Inferior parietal cortex (tissue), 1 donor: ENCODE data around the gene CPA1.

Experiments
- DNase-seq: peaks from one replicate; pipeline ENCODE4 v3.0.0-alpha.2; 2016; ENCODE audit errors: extremely low spot score

Gene CPA1

DNA sequence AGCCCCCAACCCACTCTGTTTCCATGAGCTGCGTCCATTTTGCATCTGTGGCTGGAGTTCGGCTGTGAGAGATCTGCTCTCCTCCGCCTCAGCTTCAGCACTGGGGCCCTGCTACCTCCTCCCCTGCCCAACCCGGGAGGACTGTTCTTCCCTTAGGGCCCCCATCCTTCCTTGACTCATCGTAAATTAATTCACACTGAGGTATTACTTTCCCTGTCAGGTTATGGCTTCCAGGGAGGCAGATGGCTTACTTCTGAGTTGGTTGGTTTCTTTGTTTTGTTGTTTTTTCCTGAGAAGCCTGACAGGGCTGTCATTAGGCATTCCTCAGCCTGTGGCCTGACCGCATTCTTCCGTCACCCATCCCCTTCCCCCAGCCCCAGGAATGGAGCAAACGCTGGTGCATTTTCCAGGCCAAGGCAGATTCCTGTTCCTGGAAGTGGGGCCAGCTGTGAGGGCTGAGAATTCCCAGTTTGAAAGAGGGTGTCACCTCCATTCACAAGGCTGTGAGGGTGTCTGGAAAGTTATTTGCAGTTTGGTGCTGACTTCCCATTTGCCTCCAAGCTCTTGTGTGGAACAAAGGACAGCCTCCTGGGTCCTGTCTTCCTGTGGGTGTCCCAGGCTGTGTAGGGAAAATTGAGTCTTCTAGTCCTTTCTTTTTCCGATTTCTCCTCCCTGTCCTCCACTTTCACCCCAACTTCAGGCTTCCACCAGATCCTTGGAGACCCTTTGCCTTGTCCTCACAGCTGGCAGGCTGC, 24.0 kb upstream of the CPA1 start:
- DNase-seq = no peak

DNA sequence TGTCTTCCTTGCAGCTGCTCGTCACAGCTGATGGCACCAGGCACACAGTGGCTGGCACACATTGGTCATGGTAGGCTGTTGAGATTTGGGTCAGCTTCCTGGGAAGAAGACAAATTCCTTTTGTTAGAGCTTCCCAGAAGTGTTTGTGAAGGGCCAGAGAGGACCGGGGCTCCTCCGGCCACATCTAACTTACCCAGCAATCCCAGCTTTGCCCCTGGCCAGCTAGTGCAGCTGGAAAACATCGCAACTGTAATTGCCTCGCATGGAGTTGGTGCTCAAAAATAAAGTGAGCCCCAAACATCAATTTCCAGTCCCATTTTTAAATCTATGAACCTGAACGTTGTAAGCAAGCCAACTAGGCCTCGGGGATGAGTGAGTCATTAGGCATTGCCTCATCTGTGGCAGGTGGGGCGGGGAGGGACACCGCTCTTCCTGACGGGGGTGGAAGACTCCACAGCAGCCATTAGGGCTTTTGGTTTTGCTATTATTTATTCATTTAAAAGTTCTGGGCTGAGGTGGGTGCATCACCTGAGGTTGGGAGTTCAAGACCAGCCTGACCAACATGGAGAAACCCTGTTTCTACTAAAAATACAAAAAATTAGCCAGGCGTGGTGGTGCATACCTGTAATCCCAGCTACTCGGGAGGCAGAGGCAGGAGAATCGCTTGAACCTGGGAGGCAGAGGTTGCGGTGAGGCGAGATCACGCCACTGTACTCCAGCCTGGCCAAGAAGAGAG, 23.2 kb upstream of the CPA1 start:
- DNase-seq = no peak

DNA sequence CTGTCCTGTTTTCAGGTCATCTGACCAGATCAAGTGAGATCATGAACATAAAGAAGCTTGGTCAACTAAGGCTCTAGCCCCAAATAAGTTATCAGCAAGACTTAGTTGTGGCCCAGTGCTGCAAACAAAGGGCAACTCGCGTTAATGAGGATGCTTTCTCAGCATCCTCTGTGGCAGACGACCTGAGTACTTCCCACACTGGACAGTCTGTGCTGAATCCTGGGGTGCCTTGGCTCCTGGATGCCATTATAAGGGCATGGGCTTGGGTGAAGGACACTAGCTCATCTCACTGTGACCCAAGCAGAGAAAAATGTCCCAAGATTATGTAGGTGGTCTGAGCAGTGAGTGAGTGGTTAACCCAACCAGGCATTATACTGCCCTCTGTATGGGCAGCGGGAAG, 21.8 kb upstream of the CPA1 start:
- no peak for DNase-seq

DNA sequence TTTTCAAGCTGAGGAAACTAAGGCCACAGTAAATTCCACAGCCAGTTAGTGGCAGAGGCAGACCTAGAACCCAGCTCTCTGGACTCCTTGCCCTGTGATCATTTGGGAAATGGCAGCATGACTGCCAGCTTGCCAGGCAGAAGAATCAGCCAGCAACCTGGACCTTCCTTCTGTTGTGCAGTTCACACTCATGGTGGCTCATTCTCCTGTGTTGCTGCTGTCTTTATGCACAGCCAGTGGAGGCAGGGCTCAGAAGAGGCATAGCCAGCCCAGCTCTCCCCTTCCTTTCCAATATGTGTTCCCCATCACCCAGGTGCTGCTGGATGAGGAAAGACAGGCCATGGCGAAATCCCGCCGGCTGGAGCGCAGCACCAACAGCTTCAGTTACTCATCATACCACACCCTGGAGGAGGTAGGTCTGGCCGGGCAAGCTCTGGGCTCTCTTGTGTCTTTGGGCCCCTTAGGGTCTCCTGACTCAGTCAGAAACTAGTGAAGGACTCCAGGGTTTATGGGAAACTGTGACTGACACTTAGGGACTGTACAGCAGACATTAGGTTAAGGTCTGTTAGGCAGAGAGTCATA, 20.9 kb upstream of the CPA1 start:
- no peak for DNase-seq

DNA sequence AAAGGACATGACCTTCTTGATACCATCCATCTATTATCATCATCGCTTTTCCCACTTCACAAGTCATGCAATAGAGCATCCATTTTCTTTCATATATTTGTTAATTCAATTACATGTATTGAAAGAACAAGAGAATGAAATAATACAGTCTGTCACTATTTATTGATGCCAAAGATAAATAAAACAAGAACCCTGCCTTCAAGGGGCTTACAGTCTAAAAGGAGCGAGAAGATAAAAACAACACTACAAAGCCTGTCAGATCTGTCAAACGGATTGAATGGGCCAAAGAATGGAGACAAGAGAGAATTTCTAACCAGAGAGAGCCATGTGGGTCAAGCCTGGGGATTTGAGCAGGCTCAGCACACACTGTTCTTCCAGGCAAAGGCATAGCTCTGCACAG, 19.8 kb upstream of the CPA1 start:
- DNase-seq = no peak

DNA sequence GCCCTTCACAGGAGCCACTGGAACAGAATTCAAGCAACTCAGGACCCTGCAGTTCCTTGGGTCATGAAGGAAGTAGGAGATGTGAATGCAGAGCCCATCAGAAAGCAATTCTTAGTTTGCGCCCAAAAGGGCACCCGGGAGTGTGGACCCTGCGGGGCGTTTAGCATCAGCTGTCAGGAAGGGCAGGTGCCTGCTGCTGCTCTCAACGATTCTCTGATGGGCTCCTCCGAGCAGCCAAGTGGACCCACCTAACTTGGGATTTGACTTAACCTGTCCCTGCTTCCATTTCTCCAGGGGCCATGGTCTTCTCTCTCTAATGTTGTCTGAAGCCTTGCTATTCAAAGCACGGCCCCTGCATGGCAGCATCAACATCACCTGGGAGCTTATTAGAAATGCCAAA, 18.6 kb upstream of the CPA1 start:
- DNase-seq = no peak

DNA sequence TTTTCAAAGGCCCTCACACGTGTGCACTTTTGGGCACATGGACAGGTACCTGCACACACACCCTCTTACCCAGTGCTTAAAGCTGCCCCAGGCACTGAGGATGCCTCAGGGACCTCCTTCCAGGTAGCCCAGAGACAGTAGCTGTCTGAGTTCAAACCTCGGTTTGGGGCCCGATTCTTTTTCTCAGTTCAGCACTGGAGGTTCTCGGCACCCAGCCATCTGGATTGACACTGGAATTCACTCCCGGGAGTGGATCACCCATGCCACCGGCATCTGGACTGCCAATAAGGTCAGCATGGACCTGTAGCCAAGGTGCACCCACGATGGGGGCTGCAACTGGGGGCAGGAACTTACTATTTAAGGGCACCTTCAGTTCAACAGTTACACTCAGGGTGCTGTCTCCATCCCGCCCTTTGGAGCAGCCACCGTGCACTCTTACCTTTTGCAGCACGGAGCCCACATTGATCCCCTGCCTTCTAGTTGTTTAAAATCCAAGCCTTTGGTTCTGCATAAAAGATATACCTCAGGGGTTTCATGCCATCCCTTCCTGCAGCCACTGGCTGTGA, 18.0 kb upstream of the CPA1 start:
- DNase-seq = no peak

DNA sequence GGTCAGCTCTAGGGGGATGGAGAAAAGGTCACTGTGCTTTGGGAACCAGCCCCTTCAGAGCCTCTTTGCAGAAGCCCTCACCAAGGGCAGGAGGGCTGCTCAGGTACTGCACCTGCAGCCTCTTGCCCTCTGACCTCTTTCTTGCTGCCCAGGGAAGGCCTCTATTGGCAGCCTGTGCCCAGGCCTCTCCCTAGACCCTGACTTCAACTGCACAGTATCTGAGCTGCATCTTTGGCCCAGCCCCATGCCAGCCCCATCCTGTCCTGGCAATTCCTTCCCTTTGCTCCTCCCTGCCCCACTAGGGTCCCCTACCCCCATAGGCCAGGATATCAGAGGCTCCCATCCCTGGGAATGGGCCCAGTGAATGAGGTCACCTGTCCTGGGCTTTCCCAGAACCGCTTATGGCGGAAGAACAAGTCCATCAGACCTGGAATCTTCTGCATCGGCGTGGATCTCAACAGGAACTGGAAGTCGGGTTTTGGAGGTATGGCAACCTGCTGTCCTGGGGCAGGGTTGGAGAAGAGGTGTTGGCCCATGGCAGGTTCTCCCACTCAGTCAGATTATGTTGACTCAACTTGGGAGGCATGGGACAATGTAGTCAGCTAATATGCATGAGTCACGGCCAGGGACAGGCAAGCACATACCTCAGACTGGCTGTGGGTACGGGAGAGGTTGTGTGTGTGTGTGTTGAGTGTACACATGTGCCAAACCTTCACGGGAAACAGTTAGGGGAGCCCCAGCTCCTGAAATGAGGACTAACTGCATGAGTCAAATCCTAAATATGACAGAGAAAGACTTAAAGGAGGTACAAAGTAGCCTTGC, 17.1 kb upstream of the CPA1 start:
- DNase-seq = no peak

DNA sequence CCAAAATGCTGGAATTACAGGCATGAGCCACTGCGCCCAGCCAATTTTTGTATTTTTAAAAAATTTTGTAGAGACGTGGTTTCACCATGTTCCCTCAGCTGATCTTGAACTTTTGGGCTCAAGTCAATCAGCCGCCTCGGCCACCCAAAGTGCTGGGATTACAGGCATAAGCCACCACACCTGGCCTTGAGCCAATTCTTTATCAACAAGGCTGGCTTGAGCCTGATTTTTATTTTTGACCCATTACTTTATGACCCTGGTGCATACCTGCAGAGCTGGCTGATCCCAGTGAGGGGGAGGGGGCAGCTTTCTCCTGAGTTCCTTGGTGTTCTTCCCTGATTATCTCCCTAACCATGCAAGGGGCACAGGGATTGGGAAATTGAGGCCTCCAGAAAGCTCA, 15.8 kb upstream of the CPA1 start:
- DNase-seq = no peak

DNA sequence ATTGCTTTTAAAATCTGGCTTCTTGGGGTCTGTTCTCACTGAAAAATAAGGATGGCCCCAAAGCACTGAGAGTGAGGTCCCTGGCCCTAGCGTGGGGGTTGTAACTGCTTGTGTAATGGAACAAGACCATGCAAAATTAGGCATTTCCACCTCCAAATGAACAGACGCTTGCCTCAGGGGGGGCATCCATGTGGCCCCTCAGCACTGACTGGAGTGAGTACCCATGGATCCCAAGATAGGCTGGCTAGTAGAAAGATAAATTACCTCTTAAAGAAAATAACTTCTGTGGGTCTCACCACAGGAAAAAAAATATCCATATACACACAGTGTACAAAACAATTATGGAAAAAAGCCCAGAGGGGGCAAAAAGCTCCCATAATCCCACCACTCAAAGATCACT, 15.2 kb upstream of the CPA1 start:
- no peak for DNase-seq

DNA sequence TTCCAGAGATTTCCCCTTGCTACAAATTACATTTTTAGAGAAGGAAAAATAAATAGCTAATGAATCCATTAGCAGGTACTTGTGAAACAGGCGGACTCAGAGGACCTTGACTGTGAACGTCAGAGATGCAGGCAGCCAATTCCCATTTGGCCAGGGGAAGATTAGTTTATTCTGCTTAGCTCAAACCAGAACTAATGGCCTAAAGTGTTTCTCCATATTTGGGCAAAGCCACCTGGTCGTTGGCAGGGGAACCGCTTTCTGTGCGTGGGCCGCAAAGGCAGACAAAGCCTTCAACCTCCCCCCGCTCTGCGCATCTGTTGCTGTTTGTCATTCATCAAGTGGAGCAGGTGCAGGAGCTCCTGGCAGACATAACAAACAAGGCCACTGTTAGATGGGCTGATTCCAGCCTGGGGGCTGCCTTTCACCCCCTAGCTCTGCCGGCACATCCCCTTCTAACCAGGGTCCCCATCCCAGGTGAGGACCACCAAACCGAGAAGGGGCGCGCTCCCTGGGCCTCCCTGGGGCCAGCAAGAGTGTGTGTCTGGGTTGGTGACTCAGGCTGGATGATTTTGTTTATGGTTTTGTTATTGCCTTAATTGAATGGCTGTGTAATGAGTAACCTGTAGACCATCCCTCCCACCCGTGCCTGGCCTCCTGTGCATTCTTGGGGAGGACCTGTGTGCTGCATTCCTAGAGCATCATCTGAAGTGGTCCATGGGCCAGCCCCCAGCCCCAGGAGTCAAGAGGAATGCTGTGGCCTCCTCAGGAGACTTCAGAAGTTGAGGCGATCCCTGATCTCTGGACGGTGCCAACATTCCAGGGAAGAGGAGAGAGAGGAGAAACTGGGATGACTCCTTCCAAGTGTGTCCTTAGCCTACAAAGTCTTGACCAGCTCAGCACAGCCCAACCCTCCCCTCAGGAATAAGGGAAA, 14.5 kb upstream of the CPA1 start:
- DNase-seq = no peak

DNA sequence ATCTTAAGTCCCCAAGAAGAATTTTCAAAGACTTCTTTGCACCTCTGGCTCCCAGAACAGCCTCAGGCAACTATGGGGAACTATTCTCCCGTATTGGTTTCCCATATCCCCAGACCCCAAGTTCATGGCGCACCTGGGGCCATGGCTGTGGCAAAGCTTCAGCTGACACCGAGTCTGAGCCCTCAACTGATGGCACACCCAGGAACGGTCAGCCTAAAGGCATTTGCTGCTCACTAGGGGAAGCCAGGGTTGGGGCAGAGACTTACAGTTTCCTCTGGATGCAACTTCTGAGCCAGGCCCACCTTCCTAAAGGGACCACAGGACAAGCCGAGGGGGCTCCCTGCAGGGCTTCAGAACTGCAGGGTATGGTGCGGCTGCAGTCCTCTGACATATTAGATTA, 13.7 kb upstream of the CPA1 start:
- DNase-seq = no peak

DNA sequence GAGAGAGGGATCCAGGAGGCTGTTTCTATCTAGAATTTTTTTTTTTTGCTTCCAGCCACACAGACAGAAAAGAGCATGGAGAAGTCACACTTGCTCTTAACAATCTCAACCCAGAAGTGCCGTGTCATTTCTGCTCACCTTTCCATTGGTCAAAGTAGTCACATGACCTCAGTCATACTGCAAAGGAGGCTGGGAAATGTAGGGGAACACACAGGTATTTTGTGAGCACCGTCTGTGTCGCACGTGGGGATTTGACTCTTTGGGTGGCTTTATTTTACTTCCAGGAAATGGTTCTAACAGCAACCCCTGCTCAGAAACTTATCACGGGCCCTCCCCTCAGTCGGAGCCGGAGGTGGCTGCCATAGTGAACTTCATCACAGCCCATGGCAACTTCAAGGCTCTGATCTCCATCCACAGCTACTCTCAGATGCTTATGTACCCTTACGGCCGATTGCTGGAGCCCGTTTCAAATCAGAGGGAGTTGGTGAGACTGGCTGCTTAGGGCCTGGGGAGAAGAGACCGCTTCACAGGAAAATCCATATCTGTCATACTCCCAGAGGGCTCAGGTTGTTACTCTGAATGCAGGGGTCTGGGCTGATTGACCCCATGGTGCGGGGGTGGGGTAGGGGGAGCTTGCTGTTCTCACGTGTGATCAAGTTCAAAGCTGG, 13.1 kb upstream of the CPA1 start:
- no peak for DNase-seq

DNA sequence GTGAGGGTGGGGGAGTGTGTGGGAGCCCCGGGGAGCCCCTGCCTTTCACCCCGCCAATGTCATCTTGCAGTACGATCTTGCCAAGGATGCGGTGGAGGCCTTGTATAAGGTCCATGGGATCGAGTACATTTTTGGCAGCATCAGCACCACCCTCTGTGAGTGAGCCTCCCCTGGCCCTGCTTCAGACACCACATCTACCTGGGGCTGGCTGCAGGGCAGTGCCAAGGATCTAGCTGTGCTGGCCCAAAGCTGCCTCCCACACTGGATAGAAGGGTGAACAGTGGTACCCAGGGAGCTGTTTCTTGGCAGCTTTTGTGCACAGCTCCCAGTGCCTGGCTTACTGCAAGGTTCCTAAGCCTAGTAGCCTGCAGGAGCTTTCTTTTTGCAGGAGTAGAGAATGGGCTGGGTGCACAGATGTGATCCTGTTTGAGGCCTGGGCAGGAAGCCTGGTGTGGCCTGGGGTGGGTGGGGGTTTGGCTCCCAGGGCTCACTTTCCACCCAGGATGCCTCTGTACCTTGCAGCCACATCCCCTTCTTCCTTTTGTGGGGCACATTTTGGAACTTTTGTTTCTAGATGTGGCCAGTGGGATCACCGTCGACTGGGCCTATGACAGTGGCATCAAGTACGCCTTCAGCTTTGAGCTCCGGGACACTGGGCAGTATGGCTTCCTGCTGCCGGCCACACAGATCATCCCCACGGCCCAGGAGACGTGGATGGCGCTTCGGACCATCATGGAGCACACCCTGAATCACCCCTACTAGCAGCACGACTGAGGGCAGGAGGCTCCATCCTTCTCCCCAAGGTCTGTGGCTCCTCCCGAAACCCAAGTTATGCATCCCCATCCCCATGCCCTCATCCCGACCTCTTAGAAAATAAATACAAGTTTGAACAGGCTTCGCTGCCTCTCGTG, 12.2 kb upstream of the CPA1 start:
- no peak for DNase-seq

DNA sequence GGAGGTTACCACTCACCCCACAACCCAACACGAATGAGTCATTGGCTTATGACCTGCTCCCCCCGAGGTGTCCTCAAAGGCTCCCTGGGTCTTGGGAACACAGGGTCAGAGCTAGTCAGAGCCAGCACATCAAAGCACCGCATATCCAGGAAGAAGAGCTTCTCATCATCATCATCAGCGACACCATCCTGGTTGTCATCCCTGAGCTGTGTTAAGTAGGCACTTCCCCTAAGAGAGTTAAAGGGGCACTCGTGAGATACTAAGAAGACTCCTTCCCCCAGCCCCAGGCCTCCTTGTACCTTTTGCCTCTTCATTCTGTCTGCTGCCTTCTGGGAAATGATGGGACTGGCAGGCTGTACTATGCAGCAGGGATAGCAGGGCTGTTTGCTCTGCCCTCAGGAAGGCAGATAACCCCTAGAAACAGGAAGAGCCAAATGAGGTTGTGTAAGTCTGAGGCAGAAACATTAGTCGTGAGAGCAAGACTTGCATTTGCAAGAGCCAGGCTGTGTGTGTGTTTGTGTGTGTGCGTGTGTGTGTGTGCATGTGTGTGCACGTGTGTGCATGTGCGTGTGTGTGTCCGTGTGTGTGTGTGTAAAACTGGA, 11.1 kb upstream of the CPA1 start:
- DNase-seq = no peak

DNA sequence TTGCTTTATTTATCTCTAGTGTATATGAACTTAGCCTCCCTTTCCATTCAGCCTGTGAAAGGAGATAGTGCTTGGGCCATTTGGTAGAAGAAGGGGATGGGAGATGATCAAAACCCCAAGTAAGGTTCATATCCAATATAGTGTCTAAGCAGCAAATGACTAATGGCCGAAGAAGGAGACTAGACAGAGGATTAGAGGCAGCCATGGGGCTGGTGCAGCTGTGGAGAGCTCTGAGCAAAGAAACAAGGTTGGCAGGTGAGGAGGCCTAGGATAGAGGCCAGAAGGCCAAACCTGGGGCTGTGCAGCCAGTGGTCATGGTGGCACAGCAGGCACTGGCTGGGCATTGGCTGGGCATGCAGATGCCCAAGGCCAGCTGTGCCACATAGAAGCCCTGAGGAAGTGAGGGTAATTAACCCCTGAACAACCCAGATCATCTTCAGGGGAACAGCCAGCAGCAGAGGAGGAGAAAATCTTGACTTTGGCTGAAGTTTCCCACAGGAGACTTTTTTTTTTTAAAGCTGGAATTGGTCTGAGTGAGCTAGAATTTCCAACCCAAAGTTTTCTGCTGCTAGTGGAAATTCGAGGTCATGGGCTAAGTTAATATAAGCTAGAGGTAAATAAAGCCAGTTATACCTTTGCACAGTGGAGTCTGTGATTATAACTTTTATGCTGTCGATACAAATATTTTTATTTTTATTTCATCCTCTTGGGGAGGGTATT, 10.3 kb upstream of the CPA1 start:
- DNase-seq = no peak

DNA sequence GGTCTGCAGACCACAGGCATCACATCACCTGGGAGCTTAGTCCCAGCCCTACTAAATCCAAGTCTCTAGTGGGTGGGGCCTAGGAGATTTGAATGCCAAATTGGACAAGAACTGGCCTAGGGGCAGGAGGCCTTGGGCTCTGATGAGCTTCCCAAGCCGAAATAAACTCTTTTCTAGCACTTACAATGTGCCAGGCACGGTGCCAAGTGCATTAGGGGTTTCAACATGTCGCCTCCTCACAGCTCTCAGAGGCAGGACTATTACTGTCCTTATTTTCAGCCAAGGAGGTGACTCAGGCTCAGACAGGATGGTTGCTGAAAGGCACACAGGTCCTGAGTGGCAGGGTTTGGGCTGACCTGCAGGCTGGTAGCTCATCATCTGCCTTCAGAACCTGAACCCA, 9.2 kb upstream of the CPA1 start:
- DNase-seq = no peak
